ENCODE results near the gene TMEM163. TPM values are rescaled to one million over a fixed set of nuclear protein-coding genes. Genes with fewer than 3 reads are reported as not detected.

TMEM163 gene
- total and polyA plus RNA-seq, 2 donors from 2014 or later, result 2.6 to 5.9 TPM

GRCh38 chr2:134452042-134452733, 266.6 kb downstream of the TMEM163 start:
- no peaks in the 10 kb centered on the region for H3K27me3 ChIP-seq (ENCODE audit: control insufficient read depth, insufficient read depth, low read length)
- intact Hi-C loops (cut with DNase I), result no loop called here
- H3K9ac ChIP-seq (ENCODE audit: low read length in 3 of 3), result no peak overlapping the region
- TF ChIP-seq, protein P1, sequence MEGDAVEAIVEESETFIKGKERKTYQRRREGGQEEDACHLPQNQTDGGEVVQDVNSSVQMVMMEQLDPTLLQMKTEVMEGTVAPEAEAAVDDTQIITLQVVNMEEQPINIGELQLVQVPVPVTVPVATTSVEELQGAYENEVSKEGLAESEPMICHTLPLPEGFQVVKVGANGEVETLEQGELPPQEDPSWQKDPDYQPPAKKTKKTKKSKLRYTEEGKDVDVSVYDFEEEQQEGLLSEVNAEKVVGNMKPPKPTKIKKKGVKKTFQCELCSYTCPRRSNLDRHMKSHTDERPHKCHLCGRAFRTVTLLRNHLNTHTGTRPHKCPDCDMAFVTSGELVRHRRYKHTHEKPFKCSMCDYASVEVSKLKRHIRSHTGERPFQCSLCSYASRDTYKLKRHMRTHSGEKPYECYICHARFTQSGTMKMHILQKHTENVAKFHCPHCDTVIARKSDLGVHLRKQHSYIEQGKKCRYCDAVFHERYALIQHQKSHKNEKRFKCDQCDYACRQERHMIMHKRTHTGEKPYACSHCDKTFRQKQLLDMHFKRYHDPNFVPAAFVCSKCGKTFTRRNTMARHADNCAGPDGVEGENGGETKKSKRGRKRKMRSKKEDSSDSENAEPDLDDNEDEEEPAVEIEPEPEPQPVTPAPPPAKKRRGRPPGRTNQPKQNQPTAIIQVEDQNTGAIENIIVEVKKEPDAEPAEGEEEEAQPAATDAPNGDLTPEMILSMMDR (IDR thresholded peaks at IDR 0.05; ENCODE audit: borderline replicate concordance, extremely low read depth, insufficient read depth), result no peak
- no peak overlapping the region for H3K27ac ChIP-seq (ENCODE audit: low read depth in 2 of 2, low read length in 2 of 2)
- FAIRE-seq (no peak), DNase-seq (peak in 1 of 5 donors; percentile 13)
- H3K9me3 ChIP-seq (ENCODE audit: control insufficient read depth in 2 of 3, insufficient read depth in 1 of 3, low read length in 3 of 3), result no peaks in the 10 kb centered on the region
- H3K36me3 ChIP-seq (ENCODE audit: control insufficient read depth in 2 of 3, insufficient read depth in 3 of 3, low read length in 3 of 3), result peaks cover 0 to 3% (median 0%) of the 10 kb centered on the region in 3 donors
- peaks cover 0 to 20% (median 11%) of the 10 kb centered on the region in 3 donors for H3K4me1 ChIP-seq (ENCODE audit: control insufficient read depth in 2 of 3, insufficient read depth in 2 of 3, low read depth in 1 of 3, low read length in 3 of 3)
- no peak overlapping the region for H3K4me3 ChIP-seq (ENCODE audit: low read length in 3 of 3)

GRCh38 chr2:134451347-134451630, 267.5 kb downstream of the TMEM163 start:
- no peaks in the 10 kb centered on the region for H3K9me3 ChIP-seq (ENCODE audit: control insufficient read depth in 2 of 3, insufficient read depth in 1 of 3, low read length in 3 of 3)
- intact Hi-C loops (cut with DNase I), result no loop called here
- DNase-seq (no peak), FAIRE-seq (no peak)
- TF ChIP-seq, protein P1 (IDR thresholded peaks at IDR 0.05; ENCODE audit: borderline replicate concordance, extremely low read depth, insufficient read depth), result no peak
- H3K27me3 ChIP-seq (ENCODE audit: control insufficient read depth, insufficient read depth, low read length), result no peaks in the 10 kb centered on the region
- H3K36me3 ChIP-seq (ENCODE audit: control insufficient read depth in 2 of 3, insufficient read depth in 3 of 3, low read length in 3 of 3), result peaks cover 0 to 3% (median 0%) of the 10 kb centered on the region in 3 donors
- no peak overlapping the region for H3K9ac ChIP-seq (ENCODE audit: low read length in 3 of 3)
- no peak overlapping the region for H3K27ac ChIP-seq (ENCODE audit: low read depth in 2 of 2, low read length in 2 of 2)
- H3K4me3 ChIP-seq (ENCODE audit: low read length in 3 of 3), result no peak overlapping the region
- H3K4me1 ChIP-seq (ENCODE audit: control insufficient read depth in 2 of 3, insufficient read depth in 2 of 3, low read depth in 1 of 3, low read length in 3 of 3), result peaks cover 0 to 20% (median 11%) of the 10 kb centered on the region in 3 donors

DNA sequence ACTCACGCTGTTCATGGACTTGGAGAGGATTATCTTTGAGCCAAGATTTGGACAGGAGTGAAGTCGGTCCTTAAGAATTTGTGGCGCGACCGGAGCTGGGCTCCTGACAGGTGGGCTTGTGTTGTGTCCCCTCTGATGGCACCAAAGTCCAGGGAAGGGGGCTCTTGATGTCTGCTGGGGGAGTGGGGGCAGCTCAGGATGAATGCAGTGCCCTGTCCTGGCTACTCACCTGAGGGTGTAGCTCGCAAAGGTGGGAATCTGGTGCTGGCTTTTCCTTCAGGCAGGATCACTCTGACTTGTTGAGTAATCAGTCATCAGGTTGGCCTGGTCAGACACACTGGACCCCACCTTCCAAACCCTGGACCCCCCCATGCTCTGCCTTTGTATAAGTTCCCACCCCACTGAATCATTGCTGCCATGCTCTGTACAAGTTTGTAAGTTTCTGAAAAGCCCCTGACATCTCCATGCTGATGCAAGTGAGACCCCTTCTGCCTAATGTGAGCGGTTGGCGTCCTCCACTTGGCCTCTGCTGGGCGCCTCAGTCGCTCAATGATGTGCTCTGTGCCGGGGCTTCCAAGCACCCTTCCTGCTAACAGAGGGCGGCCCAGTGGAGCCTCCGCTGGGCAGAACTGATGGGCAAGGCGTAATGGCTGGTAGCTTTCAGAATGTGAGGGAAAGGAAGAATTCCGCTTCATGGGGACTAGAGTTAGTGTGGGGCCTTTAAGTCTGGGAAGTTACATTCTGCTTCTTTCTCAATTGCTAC, 268.9 kb downstream of the TMEM163 start:
- peak in 1 of 5 donors; percentile 31 for DNase-seq
- Histone ChIP-seq H3K27ac (ENCODE audit: low read depth in 2 of 2, low read length in 2 of 2) (no peak overlapping the region), H3K27me3 (ENCODE audit: control insufficient read depth, insufficient read depth, low read length) (no peaks in the 10 kb centered on the region), H3K4me3 (ENCODE audit: low read length in 3 of 3) (no peak overlapping the region), H3K36me3 (ENCODE audit: control insufficient read depth in 2 of 3, insufficient read depth in 3 of 3, low read length in 3 of 3) (peaks cover 0 to 3% (median 0%) of the 10 kb centered on the region in 3 donors), H3K9me3 (ENCODE audit: control insufficient read depth in 2 of 3, insufficient read depth in 1 of 3, low read length in 3 of 3) (no peaks in the 10 kb centered on the region), H3K9ac (ENCODE audit: low read length in 3 of 3) (no peak overlapping the region), H3K4me1 (ENCODE audit: control insufficient read depth in 2 of 3, insufficient read depth in 2 of 3, low read depth in 1 of 3, low read length in 3 of 3) (peaks cover 0 to 13% (median 9%) of the 10 kb centered on the region in 3 donors)
- intact Hi-C loops (cut with DNase I), result no loop called here
- FAIRE-seq, result no peak
- TF ChIP-seq, protein P1 (IDR thresholded peaks at IDR 0.05; ENCODE audit: borderline replicate concordance, extremely low read depth, insufficient read depth), result no peak
